Activated CD8-positive, alpha-beta memory T cell treated with anti-CD3 and anti-CD28 coated beads, Interleukin-2, amount 50 U/mL, for 24 hours (primary cell): Measurements from ENCODE around the gene CTDSP2.
A peak's percentile ranks its signal among the peaks of the same experiment; 100 is the strongest.
"Not testable (repeated sequence)": the region's sequence is repeated elsewhere in the genome, so short reads cannot be mapped to it uniquely, and the experiment has no call there.

Experiments
- DNase-seq: peaks from one replicate; pipeline ENCODE4 v3.0.0-alpha.2; 2020; ENCODE audit errors: extremely low read depth

The CTDSP2 gene

GRCh38 chr12:57782608-57783465 is 63.7 kb downstream of the CTDSP2 start, which contains the start of gene TSFM:
Gene TSFM, plus strand, starts transcription at chr12:57782787. Its CDS starts 15 bp downstream, at chr12:57782802.
- DNase-seq = peak; percentile 96

DNA sequence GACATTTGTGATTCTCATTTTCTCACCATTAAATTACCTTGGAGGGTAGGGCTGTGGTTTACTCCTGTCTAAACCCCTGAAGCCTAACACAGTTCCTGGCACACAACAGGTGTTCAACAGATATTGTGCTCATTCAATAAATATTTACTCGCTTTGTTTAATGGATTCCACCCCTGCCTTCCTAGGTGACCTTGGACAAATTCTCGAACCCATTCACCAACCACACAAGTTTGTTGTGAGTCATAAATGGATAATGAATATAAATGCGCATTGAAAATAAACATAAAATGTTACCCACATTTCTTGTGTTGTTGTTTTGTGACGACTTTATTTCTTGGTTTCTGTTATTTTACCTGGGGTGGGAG is 64.3 kb downstream of the CTDSP2 start:
- no peak for DNase-seq

DNA sequence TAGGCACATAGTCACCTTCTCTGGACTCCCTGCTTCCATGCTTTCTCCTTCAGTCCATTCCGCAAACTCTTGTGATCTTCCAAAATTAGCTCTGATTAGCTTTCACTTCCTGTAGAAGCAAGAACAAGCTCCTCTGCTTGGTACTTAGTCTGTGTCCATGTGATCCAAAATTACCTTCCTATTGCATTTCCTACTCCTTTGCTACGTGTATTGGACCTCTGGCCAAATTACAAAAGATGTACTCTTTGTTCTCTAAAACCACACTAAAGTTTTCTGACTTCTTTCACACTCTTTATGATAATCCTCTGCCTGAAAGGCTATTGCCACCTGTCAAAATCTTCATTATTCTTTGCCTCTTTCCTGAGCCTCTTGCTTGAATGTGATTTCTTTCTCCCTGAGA is 64.7 kb downstream of the CTDSP2 start:
- no peak for DNase-seq

DNA sequence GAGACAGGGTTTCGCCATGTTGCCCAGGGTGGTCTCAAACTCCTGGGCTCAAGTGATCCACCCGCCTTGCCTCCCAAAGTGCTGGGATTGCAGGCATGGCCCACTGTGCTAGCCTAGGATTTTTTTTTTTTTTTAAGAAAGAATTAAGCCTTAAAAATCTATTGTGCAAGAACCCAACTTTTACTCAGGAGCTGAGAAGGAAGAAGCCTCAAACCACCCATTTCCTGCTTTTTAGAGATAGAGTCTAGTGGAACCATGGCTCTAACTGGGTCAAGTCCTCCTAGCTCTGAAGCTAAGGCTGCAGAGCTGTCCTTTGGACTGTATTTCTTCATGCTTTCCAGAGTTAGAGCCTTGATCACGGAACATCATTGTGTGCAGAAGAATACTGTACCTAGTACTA is 65.3 kb downstream of the CTDSP2 start:
- no peak for DNase-seq

DNA sequence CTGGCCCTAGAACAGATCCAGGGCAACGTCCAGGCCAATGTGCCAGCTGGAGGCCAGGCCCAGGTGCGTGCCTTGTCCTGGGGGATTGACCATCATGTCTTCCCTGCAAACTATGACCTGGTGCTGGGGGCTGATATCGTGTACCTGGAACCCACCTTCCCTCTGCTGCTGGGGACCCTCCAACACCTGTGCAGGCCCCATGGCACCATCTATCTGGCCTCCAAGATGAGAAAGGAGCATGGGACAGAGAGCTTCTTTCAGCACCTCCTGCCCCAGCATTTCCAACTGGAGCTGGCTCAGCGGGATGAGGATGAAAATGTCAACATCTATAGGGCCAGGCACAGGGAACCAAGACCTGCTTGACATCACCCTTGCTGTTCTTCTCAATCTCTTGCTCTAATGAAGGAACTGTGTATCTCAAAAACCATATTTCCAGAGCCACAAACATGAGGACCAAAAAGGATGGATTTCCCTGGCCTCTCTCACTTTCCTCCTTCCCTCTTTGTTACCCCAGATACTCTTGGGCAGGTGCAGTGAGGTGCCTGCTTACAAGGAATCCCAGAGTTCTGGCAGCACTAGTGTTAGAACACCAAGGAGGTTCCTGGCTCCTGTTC is 66.1 kb downstream of the CTDSP2 start:
- DNase-seq = no peak

- no peak for DNase-seq
Observed at GRCh38 chr12:57779736-57780135, 66.8 kb downstream of the CTDSP2 start.

DNA sequence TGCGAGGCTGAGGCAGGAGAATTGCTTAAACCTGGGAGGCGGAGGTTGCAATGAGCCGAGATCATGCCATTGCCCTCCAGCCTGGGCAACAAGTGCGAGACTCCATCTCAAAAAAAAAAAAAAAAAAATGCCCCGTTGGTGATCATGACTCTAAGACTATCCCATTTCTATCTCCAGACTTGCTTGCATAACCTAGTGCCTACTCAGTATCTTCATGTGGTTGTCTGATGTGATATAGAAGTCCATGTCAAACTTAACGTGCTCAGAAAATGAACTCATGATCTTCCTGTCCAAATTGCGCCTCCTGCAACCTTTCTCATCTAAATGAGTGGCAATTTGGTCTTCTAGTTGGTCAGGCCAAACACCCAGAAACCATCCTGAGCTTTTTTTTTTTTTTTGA is 68.6 kb downstream of the CTDSP2 start:
- no peak for DNase-seq

- no peak for DNase-seq
Observed at GRCh38 chr12:57777367-57777766, 69.2 kb downstream of the CTDSP2 start.

DNA sequence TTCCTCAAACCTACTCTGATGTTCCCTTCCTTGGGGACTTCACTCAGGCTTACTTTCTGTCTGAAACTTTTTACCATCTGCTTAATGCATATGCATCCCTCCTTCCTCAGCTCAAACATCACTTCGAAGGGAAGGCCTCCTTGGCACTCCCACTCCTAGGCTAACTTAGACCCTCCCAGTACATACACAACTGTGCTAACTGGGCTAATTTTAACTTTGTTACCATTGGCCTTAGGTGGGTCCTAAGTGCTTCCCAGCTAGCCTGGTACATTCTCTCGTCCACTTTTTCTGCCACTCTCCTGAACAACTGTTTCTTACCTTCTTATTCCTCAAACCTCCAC is 70.3 kb downstream of the CTDSP2 start:
- DNase-seq = no peak

DNA sequence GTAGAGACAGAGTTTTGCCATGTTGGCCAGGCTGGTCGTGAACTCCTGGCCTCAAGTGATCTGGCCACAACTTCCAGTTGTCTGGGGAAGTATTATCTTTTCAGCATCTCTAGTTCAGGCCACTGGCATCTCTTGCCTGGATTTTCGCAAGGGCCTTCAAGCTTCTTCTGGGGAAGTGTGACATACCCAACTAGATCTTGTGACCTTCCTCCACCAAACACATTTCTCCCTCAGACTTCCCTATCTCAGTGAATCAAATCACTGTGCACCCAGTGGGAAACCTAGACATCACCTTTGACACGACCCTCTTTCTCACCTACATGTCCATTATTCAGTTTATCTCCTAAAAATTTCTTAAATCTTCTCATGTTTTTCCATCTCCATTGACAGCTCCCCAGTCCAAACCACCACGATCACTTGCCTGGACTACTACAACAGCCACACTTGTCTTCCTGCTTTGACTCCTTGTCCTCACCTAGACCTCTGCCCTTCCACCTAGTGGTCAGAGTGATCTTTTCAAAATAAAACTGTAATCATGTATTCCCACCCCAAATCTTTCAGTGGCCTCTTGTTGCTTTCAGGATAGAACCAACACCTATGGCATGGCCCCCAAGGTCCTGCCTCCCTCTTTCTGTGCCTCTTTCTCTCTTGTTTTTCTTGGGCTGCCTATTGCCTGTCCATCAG is 70.8 kb downstream of the CTDSP2 start:
- no peak for DNase-seq

- no peak for DNase-seq
Observed at GRCh38 chr12:57775044-57775443, 71.5 kb downstream of the CTDSP2 start.

- DNase-seq = not testable (repeated sequence)
Observed at GRCh38 chr12:57774634-57775033, 71.9 kb downstream of the CTDSP2 start.

- DNase-seq = no peak
Observed at GRCh38 chr12:57772429-57773322, 73.9 kb downstream of the CTDSP2 start, which contains the start of gene EEF1AKMT3. Gene EEF1AKMT3, plus strand, starts transcription at chr12:57772614. Its CDS starts 111 bp downstream, at chr12:57772725.

DNA sequence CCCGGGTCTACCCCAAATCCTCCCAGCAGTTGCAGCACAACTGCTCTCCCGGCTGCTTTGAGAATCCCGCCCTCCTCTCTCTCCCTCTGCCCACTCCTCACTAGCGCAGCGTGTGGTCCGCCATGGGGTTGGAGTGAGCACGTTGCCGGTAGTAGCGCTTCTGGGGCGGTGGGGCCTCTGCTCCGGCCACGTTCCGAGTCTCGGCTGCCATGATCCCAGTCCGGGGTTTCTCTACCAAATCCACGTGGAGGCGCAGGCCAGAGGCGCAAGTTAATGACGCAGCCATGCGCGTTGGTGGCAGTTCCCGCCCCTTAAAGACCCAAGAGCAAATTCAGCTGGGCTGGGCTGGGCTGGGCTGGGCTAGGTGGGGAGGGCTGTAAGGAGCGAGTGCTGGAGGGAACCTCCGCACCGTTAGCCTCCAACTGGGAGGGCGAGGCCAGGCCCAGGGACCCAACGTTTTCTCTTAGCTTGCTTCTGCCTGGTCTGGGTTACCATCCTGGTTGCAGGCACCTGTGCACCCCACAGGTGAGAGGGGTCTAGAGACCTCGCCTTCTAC is 74.6 kb downstream of the CTDSP2 start, which contains the start of gene METTL1:
TSS of gene METTL1 (minus strand) at position 233 of the 556 bp plus-strand sequence. CDS start at position 211, 22 bp downstream.
- peak; percentile 85 for DNase-seq

- peak; percentile 80 for DNase-seq
Observed at GRCh38 chr12:57771236-57771872, 75.2 kb downstream of the CTDSP2 start.

DNA sequence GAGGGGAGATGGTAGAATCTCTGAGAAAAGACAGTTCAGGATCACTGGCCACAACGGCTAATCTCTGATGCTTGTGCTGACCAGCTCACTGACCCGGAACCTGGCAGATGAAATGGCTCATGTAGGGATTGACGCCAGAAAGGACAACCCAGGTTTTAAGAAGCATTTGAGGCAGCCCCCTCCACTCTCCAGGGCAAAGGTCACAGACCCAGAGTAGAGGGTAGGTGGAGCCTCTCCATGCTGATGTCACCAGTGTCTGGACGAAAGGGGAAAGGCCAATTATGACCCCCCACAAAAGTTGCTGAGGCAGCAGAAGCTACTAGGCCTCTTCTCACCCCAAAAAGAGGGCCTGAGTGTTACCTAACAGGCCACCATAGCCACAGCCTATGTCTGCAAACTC is 75.8 kb downstream of the CTDSP2 start:
- no peak for DNase-seq
